ENCODE data around the gene GNAI2. TPM values are rescaled to one million over a fixed set of nuclear protein-coding genes. Genes with fewer than 3 reads are reported as not detected.

The GNAI2 gene
- total and polyA plus RNA-seq, 8 donors, result 26.9 to 104 (median 51.9) TPM

- FAIRE-seq (no peak), DNase-seq (peak in 2 of 6 donors; percentile 23 to 37), ATAC-seq (no peak)
- TF ChIP-seq CTCF (IDR thresholded peaks at IDR 0.05), result no peak
- WGBS, 2 donors, result 48 to 54% methylated on average over 12 of the region's 12 CpGs
- Histone ChIP-seq H3K4me3 (peak overlapping the region in 2 of 4 donors; percentile 79 to 80), H3K36me3 (no peaks in the 10 kb centered on the region), H3K27me3 (no peaks in the 10 kb centered on the region), H3K4me1 (peaks cover 39 to 40% (median 39%) of the 10 kb centered on the region in 3 donors), H3K27ac (peak overlapping the region; percentile 81 to 84 (median 82)), H3K9me3 (no peaks in the 10 kb centered on the region)
- intact Hi-C loops (cut with DNase I), result no loop called here
These were observed 31.9 kb upstream of the GNAI2 start for GRCh38 chr3:50203809-50204803.

- intact Hi-C loops (cut with DNase I), result no loop called here
- WGBS, 2 donors, result 2 to 3% methylated on average over 37 to 41 of the region's 41 CpGs
- no peak for TF ChIP-seq CTCF (IDR thresholded peaks at IDR 0.05)
- Histone ChIP-seq H3K4me3 (peak within 1 kb of the TSS; percentile 46 to 80 (median 74)), H3K36me3 (no peaks in the 10 kb centered on the region), H3K27ac (peak within 1 kb of the TSS; percentile 81 to 84 (median 82)), H3K4me1 (peaks cover 39 to 46% (median 43%) of the 10 kb centered on the region in 3 donors), H3K27me3 (no peaks in the 10 kb centered on the region), H3K9me3 (no peaks in the 10 kb centered on the region)
- FAIRE-seq (no peak), ATAC-seq (peak; percentile 74 to 82 (median 78)), DNase-seq (peak; percentile 53 to 83 (median 75))
These were observed 31.1 kb upstream of the GNAI2 start, which contains the start of gene SLC38A3 for GRCh38 chr3:50204804-50205412. Gene SLC38A3, plus strand, starts transcription at chr3:50205271. Its CDS starts 8,929 bp downstream, at chr3:50214200.

- ATAC-seq (peak; percentile 72 to 78 (median 74)), FAIRE-seq (no peak), DNase-seq (peak; percentile 84 to 95 (median 87))
- no peak for TF ChIP-seq CTCF (IDR thresholded peaks at IDR 0.05)
- peak overlapping the region; percentile 46 to 80 (median 74) for H3K4me3 ChIP-seq
- H3K4me1 ChIP-seq, result peaks cover 42 to 53% (median 48%) of the 10 kb centered on the region in 3 donors
- H3K36me3 ChIP-seq, result no peaks in the 10 kb centered on the region
- intact Hi-C loops (cut with DNase I), result no loop called here
- WGBS, 2 donors, result 1 to 2% methylated on average over 55 to 67 of the region's 67 CpGs
- peak overlapping the region; percentile 81 to 84 (median 82) for H3K27ac ChIP-seq
- H3K27me3 ChIP-seq, result no peaks in the 10 kb centered on the region
- H3K9me3 ChIP-seq, result no peaks in the 10 kb centered on the region
These were observed 30.4 kb upstream of the GNAI2 start for GRCh38 chr3:50205413-50206276.

- H3K4me1 ChIP-seq, result peaks cover 45 to 50% (median 47%) of the 10 kb centered on the region in 3 donors
- ATAC-seq (no peak), FAIRE-seq (no peak), DNase-seq (no peak)
- TF ChIP-seq CTCF (IDR thresholded peaks at IDR 0.05), result no peak
- no peaks in the 10 kb centered on the region for H3K36me3 ChIP-seq
- H3K4me3 ChIP-seq, result no peak overlapping the region
- intact Hi-C loops (cut with DNase I), result no loop called here
- H3K27ac ChIP-seq, result no peak overlapping the region
- H3K27me3 ChIP-seq, result no peaks in the 10 kb centered on the region
- no peaks in the 10 kb centered on the region for H3K9me3 ChIP-seq
- 91 to 94% methylated on average over 16 to 17 of the region's 17 CpGs for WGBS, 2 donors
These were observed 28.5 kb upstream of the GNAI2 start for GRCh38 chr3:50207359-50208042.

Measured in pancreas (tissue), 10 donors.